Epithelial cell of esophagus (primary cell): ENCODE results near the gene CLCN1.

Experiments
- DNase-seq: peaks from one replicate; pipeline ENCODE4 v3.0.0; 2010; ENCODE audit warnings: low read depth
- H3K4me3 ChIP-seq: 2 replicates; pipeline ENCODE4 v1.5.1; 2011; ENCODE audit warnings: mild to moderate bottlenecking, low read length, control low read depth
- CTCF ChIP-seq: IDR thresholded peaks from 2 replicates; pipeline ENCODE4 v1.5.1; 2011; ENCODE audit warnings: low read depth, mild to moderate bottlenecking, low read length, control low read depth, inconsistent platforms; ENCODE audit not compliant: insufficient read depth; ENCODE audit errors: missing control alignments

CLCN1 gene

GRCh38 chr7:143369678-143370651 lies 54.1 kb downstream of the CLCN1 start:
- no peak for DNase-seq
- H3K4me3 ChIP-seq = no peak overlapping the region
- no peak for TF ChIP-seq CTCF

DNA sequence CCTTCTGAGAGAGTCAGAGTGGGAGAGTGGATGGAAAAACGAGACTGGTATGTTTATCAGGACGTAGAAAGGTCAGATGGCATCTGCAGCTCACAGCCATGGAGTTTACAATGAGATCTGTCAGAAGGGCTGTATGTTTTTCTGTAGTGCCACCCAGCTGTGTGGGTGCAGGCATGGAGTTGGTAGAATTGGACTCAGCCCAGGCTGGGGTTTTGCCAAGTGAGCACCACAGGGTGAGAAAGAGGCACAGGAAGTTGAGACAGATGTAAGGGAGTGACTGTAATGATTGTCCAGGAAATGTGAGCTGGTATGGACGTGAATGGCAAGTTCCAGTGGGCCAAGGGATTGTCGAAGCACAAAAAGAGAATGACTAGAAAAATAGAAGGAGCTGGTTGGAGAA lies 56.2 kb downstream of the CLCN1 start:
- DNase-seq = peak; percentile 92
- peak; percentile 49 for TF ChIP-seq CTCF
- no peak overlapping the region for H3K4me3 ChIP-seq

DNA sequence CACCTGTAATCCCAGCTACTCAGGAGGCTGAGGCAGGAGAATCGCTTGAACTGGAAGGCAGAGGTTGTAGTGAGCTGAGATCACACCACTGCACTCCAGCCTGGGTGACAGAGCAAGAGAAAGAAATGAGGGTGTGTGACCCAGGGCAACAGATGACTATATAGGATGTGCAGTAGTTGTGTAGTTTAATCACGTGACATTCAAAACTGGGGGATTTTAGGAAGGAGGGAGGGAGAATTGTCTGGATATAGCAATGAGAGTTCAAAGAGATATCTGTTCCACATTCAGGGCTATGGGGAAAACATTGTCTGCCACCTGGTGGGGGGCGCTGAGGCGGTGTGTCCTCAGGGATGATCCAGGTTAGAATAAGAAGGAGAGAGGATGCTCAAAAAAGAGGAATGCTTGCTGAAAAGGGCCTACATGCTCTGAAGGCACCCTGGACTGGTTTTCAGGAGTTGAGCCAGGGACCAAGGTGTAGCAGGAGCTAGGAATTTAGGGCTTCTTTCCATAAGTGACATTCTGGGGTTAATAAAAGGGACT lies 57.4 kb downstream of the CLCN1 start:
- H3K4me3 ChIP-seq = no peak overlapping the region
- DNase-seq = no peak
- TF ChIP-seq CTCF = no peak

- no peak overlapping the region for H3K4me3 ChIP-seq
- TF ChIP-seq CTCF = no peak
- no peak for DNase-seq
These were observed 58.6 kb downstream of the CLCN1 start for GRCh38 chr7:143374561-143374960.

DNA sequence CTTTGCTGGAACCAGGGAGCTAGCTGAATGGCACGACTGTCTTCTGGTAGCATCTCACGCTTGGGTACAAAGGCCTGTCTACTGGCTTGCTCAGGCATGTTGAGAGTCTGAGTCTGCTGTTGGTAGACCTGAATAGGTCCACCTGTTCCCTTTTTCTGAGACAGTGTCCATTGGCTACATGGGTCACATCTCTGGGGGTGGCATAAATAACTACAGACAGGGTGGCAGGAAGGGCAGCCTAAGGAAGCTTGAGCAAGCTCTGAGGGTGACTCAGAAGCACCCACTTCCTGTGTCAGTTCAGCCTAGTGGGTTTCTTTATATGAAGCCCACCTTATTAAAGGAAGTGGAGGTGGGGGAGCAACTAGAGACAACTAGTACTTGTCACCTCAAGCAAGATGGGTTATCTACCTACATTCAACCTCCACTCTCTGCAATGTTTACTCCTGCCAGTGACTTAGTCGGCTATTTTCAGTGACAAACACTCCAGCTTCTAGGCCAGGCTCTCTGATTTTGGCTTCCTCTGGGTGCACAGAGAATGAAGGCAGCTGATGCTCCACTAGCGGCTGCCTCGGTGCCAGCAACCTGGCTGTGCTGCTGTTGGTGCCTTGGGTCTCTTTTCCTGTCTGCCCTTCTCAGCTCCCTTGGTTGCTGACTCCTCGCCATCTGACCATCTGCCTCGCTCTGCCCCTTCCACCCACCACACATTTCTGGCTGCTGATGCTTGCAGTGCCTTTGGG lies 59.6 kb downstream of the CLCN1 start:
- no peak overlapping the region for H3K4me3 ChIP-seq
- DNase-seq = no peak
- no peak for TF ChIP-seq CTCF

DNA sequence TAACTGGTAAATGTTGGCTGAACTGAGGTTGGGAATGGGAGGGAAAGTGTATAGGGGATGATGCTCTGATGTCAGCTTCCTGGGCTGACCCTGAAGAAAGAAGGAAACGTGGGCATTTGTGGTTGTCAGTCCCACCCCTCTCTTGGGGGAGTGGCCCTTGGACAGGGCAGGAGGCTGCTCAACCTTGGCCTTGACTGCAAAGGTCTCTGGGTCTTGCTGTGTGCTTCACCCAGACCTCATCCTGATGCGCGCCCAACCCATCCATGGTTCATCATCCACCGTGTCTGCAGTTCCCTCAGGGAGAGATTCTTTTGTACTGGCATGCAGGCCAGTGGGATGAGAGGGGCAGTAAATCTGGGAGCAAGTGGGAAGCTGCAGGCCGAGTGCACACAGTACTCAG lies 60.5 kb downstream of the CLCN1 start:
- no peak for DNase-seq
- no peak overlapping the region for H3K4me3 ChIP-seq
- TF ChIP-seq CTCF = no peak
